GM12873 (cell line): ENCODE results near the gene BCL2L13.

ENCODE experiments used
- TF ChIP-seq, protein P1 (sequence below): IDR thresholded peaks from 2 replicates; pipeline ENCODE4 v1.5.1; 2012; ENCODE audit warnings: low read depth, mild to moderate bottlenecking, moderate library complexity, low read length, control low read depth; ENCODE audit not compliant: insufficient read depth; ENCODE audit errors: missing control alignments

The BCL2L13 gene

DNA sequence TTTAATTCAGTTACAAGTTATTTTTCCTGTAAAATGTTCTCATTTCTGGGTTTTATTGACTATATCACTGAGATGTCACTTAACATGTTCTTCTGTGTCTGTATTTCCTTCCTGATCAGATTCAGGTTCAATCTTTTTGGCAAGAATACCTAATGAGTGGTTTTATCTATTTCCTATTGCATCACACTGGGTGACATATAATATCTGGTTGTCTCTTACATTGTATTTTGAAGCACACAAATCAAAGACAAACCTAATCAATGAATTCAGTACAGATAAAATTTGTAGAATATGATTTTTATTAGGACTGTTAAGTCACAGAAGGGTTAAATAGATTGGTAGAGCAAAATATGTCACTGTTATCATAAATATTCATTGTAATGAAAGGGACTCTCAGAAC, 60.4 kb downstream of the BCL2L13 start:
- TF ChIP-seq, protein P1, sequence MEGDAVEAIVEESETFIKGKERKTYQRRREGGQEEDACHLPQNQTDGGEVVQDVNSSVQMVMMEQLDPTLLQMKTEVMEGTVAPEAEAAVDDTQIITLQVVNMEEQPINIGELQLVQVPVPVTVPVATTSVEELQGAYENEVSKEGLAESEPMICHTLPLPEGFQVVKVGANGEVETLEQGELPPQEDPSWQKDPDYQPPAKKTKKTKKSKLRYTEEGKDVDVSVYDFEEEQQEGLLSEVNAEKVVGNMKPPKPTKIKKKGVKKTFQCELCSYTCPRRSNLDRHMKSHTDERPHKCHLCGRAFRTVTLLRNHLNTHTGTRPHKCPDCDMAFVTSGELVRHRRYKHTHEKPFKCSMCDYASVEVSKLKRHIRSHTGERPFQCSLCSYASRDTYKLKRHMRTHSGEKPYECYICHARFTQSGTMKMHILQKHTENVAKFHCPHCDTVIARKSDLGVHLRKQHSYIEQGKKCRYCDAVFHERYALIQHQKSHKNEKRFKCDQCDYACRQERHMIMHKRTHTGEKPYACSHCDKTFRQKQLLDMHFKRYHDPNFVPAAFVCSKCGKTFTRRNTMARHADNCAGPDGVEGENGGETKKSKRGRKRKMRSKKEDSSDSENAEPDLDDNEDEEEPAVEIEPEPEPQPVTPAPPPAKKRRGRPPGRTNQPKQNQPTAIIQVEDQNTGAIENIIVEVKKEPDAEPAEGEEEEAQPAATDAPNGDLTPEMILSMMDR, result no peak

DNA sequence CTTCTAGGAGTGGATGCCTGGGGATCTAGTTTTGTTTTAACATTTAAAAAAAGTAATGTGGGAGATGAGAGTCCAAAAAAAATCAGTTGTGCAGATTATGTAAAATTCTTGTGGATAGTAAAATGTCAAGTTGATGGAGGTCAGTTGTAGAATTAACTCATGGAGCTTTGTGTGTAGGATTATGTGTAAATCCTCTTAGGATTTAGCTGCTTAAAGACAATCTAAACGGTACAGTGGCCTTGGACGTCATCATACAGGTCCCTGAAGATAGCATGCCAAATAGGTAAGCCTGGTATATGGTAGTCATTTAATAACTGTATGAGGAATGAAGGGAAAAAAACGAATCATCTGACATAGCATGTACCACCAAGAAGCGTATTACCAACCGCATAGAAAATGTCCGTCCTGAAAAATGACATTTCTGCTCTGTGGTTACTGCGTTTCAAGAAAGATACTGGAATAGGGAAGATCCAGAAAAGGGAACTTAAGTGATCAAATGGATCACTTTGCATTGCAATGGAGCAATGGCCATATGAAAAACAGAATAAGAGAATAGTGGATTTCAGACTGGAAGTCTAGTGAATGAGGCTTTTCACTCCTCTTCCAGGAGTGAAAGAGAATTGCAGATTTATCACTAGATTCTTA, 61.3 kb downstream of the BCL2L13 start:
- TF ChIP-seq, protein P1, result no peak

DNA sequence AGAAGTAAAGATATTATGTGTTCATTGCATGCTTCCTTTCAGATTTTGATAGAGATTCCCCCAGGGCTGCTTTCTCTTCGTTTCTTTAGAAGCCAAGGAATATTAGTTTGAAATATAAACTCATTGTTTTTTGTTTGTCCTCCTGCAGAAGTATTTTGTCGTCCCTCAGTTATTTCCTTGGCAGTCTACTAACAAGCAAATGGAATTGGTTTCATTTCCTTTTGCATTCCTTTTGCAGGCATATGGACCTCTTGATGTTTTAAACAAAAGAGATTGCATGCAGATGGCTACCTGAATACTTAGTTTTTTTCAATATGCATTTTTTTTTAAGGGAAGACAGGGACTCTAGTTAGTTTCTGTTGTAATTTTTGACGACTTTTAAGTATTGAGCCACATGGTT, 62.2 kb downstream of the BCL2L13 start:
- TF ChIP-seq, protein P1, result no peak

DNA sequence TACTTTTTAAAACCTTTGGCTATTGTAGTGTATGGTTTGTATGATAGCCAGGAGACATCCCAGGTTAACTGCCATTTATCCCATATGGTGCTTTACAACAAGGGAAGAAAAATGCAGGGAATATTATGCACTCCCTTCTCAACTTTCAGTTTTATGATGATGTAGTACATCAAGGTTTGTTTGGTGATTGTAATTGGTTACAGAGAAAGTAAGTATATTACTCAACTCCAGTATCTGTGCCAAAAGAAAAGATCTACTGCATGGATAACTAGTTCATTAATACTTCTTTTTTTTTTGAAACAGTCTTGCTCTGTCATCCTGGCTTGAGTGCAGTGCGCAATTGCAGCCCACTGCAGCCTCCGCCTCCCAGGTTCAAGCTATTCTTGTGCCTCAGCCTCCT, 65.3 kb downstream of the BCL2L13 start:
- TF ChIP-seq, protein P1, result no peak

DNA sequence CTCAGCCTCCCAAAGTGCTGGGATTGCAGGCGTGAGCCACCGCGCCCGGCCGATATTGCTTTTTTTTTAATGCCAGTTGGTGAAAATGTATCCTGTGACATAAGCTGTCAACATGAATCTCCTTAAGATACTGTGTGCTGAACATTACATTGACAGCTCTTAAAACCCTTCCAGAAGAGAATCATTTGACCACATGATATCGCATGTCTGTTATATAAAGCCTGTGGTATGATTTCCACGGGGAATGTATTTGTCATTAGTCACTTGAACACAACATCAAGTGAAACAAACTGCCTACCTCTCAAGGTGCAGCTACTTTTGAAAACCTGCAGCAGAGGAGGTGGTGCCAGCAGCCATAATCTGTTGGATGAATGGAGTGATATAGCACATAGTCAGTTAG, 67.0 kb downstream of the BCL2L13 start:
- TF ChIP-seq, protein P1, result no peak

DNA sequence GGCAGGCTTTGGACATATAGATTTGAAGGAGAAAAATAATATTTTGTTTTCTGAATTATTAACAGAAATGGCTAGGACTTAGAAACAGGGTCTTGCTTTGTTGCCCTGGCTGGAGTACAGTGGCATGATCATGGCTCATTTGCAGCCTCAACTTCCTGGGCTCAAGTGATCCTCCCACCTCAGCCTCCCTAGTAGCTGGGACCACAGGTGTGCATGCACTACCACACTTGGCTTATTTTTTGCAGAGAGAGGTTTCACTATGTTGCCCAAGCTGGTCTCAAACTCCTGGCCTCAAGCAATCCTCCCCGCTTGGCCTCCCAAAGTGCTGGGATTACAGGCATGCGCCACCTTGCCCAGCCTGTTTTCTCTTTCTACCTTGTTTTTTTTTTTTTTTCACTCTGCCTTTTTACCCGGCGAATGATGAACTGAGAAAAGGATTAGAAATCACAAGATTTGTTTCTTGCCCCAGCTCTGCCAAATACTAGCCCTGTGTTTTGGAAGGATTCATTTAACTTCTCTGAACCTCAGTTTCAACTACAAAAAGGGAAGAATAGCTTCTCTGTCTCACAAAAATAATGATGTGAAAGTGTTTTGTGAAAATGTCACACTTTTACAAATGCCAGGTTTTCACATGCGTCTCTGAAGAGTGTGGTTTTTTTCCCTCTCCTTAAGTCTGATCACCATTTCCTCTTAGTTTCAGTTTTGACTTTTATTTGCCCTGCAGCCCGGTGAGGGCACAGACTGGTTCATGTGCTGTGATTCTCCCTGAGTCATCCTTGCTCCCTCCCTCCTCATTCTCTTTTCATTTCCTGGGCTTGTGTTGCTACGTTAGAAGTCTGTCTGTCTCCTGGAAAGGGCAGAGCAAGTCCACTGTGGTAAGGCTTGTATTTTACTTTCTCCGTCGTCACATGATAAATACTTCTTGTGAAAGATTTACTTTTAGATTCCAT, 67.7 kb downstream of the BCL2L13 start:
- TF ChIP-seq, protein P1, result no peak

DNA sequence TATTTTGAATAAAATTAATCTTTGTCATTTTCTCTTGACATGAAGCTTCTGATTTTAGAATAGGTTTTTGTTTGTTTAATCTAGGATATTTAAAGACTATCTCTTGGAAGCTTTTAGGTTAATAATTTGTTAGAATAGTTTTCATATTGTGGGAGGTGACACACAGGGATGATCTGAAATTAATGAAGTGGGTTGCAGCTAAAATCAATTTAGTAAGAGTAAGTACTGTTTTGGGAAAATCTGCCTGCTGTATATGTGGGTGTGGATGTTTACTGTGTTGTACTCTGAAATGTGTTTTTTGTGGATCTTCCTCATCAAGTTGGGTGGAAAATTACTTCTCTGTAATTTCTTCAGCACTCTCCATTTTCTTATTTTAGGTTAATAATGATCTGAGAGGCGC, 68.4 kb downstream of the BCL2L13 start:
- TF ChIP-seq, protein P1, result no peak
